NCI-H128 (cell line): Measurements from ENCODE around the gene PTPN14.

Experiments
- DNase-seq: peaks from one replicate; lab custom pipeline; 2025; ENCODE audit not compliant: unreplicated experiment; lab: John Stamatoyannopoulos, UW

Gene PTPN14

GRCh38 chr1:214342525-214342924 lies 208.9 kb downstream of the PTPN14 start:
- no peak for DNase-seq

DNA sequence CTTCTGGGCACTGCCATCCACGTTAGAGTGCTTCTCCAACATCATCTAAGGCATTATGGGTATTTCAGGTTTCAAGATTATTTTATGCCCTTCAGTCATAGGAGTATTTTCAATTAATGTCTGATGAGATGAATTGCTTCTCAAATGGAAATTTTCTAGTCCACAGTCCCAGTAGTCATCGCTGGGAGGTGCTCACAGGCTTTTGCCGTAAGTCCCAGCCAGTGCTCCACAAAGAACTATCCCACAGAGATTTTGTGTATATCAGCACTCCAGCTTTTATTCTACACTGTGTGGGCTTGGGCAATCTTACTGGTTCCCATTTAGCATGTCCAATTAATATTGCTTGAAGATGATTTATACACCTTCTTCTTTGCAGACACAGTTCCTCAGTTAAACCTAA lies 209.5 kb downstream of the PTPN14 start:
- no peak for DNase-seq

GRCh38 chr1:214341459-214341858 lies 209.9 kb downstream of the PTPN14 start:
- no peak for DNase-seq

DNA sequence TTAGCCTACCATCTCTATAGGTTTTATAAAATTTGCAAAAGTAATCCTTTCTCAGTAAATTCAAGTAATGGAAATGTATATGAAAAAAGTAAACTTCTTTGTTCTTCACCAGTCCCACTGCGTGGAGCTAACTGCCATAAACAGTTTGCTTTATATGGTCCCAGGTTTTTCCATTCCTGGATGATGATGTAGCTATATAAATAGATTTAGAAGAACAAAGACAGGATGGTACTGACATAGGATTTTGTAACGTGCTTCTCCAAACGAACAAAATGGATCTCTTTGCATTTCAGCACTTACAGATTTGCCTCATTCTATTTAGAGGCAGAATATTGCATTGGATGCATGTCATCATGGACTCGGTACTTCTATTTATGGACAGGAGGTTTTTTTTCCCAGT lies 213.2 kb downstream of the PTPN14 start:
- no peak for DNase-seq

- DNase-seq, result no peak
These were observed 213.9 kb downstream of the PTPN14 start for GRCh38 chr1:214337511-214337910.

- DNase-seq, result no peak
These were observed 214.4 kb downstream of the PTPN14 start for GRCh38 chr1:214337015-214337414.

DNA sequence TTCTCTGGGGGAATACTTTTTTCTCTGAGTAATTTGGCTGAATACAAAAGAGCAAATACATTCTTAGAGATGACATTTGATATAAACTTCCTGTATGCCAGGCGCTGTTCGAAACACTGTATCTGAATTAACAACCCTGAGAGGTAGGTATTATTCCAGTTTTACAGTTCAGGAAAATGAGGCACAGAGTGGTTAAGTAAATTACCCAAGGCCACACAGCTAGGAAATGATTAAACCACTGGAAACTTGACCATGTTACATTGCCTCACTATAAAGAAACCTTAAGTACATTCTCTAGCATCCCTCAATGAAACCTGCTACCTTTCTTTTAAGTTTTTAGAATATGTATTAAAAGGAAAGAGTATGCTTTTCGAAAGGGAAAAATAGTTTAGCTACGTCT lies 215.8 kb downstream of the PTPN14 start:
- DNase-seq, result no peak

- no peak for DNase-seq
These were observed 218.2 kb downstream of the PTPN14 start for GRCh38 chr1:214332946-214333798.

DNA sequence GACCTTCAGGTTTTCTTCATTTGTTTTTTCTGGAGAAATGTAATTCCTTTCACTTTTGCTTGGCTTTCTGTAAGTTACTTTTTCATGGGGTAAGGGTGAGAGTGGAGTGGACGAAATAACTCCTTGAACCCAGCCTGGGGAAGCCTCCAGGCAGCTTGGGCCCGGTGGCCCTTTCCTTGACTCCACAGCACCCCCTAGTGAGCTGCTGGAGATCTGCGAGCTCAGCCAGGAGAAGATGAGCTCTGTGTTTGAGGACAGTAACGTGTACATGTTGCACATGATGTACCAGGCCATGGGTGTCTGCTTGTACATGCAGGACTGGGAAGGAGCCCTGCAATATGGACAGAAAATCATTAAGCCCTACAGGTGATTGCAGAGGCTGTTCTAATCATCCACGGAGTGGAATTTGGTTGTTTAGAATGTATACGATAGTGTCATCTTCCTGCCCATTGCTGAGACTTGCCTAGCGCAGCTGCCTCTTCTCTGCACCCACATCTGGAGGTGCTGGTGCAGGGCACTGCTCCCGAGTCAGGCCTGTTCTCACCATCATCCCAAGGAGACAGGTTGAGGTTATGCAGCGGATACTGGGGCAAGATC lies 219.5 kb downstream of the PTPN14 start:
- DNase-seq, result no peak

DNA sequence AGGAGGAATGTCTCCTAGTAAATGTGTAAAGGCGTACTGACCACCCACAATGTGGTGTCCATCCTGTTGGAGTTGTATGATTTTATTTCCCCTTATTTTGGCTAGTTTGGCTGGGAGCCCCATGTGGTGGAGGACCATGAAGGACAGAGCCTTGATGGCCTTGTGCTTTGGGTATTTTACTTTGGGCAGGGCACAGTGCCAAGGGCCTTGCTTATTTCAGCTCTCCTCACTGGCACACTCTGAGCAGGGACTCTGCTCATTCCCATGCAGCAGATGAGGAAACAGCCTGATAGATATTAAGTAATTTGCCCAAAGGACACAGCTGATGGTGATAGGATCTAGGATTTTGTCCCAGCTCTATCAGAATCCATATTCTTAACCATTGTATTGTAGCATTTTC lies 220.2 kb downstream of the PTPN14 start:
- DNase-seq, result no peak

- no peak for DNase-seq
These were observed 220.7 kb downstream of the PTPN14 start for GRCh38 chr1:214330715-214331114.

DNA sequence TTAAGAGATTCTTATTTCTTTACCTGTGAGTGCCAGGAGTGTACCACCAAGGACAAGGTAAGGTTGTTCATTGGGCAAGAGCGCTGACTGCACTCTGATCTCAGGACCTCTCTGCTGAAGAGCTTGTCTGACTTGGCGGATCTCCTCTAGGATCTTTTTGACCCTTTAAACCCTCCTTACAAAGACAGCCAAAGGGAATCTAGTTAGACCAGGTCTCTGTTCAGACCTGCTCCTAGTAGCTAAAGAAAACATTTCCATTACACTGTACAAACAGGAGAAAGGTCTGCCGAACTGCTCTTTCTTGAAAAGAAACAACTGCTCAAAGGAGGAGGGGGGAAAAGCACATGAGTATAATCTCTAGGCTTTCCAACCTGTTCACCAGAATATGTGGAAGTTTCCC lies 221.2 kb downstream of the PTPN14 start:
- no peak for DNase-seq

DNA sequence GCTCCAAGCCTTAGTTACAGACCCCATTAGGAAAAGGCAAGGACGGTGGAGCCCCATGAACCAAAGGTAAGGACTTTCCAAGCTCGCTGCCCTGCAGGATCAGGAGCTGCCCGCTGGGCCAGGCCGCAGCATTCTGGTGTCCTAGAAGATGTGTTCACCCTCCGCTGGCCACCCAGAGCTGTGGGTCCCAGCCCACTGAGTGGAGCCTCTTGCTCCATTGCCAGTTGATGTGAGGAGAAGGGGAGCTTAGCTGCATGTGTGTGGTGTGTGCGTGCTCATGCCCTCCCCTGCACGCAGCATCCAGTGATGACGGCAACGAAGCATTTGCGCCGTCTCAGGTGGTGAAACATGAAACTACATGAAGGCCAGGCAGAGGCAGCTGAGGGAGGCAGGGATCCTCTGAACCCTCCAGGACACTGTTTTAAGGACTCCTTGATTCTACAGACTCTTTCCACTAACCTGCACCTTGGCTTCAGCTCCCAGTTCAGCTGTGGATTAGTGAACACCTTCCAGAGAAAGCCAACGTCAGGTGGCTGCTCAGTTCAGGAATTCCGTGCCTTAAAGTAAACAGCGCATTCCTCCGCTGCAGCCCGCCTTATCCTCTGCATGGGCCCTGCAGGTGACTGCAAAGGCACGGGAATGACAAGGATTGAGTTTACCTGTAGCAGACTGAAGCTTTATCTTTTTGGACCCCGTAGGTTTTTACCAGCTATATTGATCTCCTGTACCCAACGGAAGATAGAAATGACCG lies 221.8 kb downstream of the PTPN14 start:
- DNase-seq, result no peak

DNA sequence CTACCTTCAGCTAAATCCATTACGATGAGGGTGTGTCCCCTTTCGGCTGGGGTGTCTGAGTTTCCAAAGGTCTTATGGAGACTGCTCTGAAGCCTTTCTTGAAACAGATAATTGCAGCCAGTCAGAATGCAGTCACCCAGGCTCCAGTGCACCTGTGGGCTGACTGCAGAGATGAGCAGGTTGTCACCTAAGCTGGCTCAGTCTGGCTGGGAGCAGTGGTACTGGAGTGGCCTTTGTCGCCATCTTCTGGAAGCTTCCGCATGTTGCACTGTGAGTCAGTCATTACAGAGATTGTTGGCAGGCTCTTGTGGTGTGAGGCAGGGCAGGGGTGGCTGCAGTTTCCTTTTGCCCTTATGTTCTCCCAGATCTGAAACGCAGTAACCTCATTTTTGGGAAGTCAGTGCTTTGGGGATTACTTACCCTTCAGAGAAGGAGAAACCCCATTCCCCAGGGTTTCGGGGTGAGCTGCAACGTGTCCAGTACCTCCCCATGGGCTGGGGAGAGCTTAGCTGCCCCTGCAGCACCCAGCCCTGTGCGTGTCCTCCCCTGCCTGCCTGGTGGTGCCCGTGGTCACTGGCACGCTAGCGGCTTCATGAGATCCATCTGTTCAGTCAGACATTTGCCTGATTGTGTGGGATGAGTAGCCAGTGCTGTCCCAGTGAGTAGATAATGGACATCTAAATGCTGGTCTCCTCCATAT lies 222.5 kb downstream of the PTPN14 start:
- DNase-seq, result peak; percentile 85

DNA sequence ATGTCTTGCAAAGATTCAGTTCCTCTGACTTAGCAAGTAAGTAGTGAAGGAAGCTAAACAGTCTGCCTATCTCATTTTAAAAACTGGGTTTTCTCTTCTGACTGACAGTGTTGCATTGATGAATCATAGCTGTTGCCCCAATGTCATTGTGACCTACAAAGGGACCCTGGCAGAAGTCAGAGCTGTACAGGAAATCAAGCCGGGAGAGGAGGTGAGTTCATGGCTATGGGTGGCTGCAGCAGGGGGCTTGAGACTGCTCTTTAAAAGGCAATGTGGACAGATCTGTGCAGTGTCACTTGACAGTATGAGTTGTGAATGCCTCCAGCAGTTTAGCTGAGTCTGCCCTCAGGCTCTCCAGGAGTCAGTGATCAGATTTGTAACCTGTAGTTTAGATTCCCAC lies 223.9 kb downstream of the PTPN14 start:
- DNase-seq, result no peak

- no peak for DNase-seq
These were observed 225.0 kb downstream of the PTPN14 start for GRCh38 chr1:214326406-214326805.

DNA sequence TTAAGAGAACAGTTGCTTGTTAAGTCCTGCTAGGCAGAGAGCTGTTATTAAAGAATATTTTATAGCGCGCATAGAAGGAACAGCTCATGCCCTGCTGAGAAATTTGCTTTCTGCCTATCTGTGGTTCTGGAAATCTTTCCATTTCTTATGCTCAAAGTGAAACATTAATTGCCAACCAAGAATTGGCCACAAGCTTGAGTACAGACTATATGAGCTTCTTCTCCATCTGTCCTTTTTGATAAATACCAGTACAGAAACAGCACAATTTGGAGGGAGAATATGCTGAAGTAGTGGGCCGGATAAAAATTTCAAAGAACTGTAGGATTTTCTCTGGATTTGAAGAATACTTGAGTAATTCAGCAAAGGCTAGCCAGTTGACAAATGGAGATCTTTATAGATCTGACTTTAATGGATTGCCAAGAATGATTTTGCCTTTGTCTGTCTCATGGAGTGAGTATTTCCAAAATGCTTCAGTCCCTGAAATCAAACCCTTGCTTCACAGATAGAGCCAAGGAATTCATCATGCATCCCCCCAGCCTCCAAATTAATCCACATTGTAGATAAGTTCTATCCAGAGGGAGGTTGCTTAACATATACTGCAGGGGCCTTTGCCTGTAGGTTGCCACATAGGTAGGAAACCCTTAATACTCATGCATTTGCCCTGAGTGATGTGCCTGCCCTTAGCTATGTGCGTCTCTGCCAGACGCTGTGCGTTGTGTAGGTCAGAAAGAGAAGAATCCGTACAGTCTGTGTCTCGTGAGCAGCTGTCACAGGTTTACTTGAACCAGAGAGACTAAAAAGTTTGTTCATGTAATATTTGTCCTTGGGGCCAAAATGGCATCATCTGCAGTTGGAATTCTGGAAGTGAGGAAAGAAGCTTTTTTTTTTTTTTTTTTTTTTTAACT lies 226.3 kb downstream of the PTPN14 start:
- DNase-seq, result no peak

DNA sequence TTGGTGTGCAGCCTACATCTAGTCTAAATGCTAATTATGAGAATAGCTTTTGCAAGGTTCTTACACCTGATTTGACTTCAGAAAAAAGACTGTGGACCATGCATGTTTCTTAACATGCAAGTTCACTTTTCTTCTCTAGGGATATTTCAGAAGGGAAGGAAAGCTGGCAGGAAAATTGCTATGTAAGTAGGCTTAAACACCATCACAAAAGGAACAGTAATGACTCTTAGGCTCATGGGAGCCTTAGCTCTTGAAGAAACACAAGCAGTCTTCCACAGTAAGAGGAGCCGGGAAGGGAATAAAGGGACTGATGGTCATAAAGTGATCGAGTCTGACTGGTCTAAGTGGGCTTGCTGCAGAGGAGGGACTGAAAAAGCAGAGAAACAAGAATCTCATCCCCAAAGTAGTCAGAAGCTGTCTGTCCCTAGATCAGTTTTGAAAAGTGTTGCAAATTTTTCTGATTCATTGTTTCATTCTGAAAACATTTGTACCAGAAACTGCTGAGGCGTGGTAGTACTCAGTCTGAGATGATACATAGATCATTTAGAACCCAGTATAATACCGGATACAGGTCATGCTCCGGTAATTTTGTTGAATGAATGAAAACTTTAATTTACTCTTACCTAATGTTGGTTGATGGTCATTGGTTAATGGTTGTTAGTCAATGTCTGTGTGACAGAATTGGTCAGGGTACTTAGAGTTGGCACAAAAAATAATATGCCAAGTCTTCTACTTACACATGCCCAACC lies 229.5 kb downstream of the PTPN14 start:
- no peak for DNase-seq

DNA sequence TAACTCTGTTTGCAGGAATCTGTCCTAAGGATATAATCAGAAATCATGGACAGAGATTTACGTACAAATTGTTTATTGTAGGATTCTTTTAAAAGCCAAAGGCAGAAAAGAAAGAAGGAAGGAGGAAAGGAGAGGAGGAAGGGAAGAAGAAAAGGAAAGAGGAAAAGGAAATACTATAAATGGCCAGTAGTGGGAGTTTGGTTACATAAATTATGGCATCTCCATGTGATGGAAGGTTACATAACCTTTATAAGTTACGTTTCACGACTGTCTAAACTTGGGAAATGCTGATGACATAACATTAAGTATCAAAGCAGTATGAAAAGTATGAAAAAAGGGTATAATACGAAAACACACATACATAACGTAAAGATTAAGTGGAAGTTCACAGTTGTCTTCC lies 231.5 kb downstream of the PTPN14 start:
- no peak for DNase-seq
